HepG2 (cell line): ENCODE results near the gene CPSF4. TPM values are rescaled to one million over a fixed set of nuclear protein-coding genes. Genes with fewer than 3 reads are reported as not detected.
A peak's percentile ranks its signal among the peaks of the same experiment; 100 is the strongest.

Source experiments
- AGO2 ChIP-seq: fragments of 200-400 bp; formaldehyde crosslinking; optimal IDR thresholded peaks from 2 replicates; pipeline ENCODE3; 2017; ENCODE audit warnings: mild to moderate bottlenecking, low read depth, low read length, moderate library complexity
- DR1 ChIP-seq: sonication (generic); formaldehyde crosslinking; IDR thresholded peaks from 2 replicates; pipeline ENCODE4 v1.8.0; 2021; ENCODE audit warnings: mild to moderate bottlenecking, missing genetic modification reagents, inconsistent platforms
- POLR2AphosphoS2 ChIP-seq: IDR thresholded peaks from 2 replicates; pipeline ENCODE4 v1.6.1; 2011; ENCODE audit warnings: low read depth, low read length, improper control_type of control experiment
- RBM22 ChIP-seq: fragments of 200-400 bp; formaldehyde crosslinking; optimal IDR thresholded peaks from 2 replicates; pipeline ENCODE3; 2017; ENCODE audit warnings: mild to moderate bottlenecking, low read length, moderate library complexity
- polyA plus RNA-seq, 8 experiments: library from polyadenylated mRNA; depleted of rRNA in 3 of 8; stranded (reverse) in 7 of 8; unstranded in 1 of 8; fragments of >200 nt; fragmentation: Illumina TruSeq in 4 of 8; extraction: Trizol in 4 of 8; gene quantifications; 2 replicates each; pipeline versions ENCODE4 v1.2.1 to v1.2.3, GENCODE V29; 2011 to 2016; ENCODE audit warnings: low read depth in 4 of 8, missing spikeins in 1 of 8, mixed read lengths in 1 of 8; ENCODE audit not compliant: insufficient read depth in 1 of 8
- total RNA-seq, 5 experiments: library from RNA; depleted of rRNA; stranded (reverse); fragments of >200 nt; fragmentation: Illumina TruSeq; extraction: Trizol; gene quantifications; 2 replicates each; pipeline ENCODE4 v1.2.3, GENCODE V29; 2016; ENCODE audit warnings: low read depth in 1 of 5
- TF ChIP-seq, protein P1 (sequence below): sonication (generic); formaldehyde crosslinking; IDR thresholded peaks from 2 replicates; pipeline ENCODE4 v1.4.0; 2020; ENCODE audit warnings: missing genetic modification reagents, mild to moderate bottlenecking, borderline replicate concordance
- TF ChIP-seq, protein P2 (sequence below), 2 experiments: sonication (generic) in 1 of 2; formaldehyde crosslinking in 1 of 2; IDR thresholded peaks; 2 replicates each; pipeline versions ENCODE4 v1.4.0 to v1.6.1; 2016 to 2020; ENCODE audit warnings: borderline replicate concordance in 1 of 2, low read depth in 1 of 2, mild to moderate bottlenecking in 1 of 2, missing genetic modification reagents in 1 of 2

CPSF4 gene
- total and polyA plus RNA-seq, 2 of the 13 experiments (the other 11 are each of a cell fraction or from before 2014, with no cell fraction given): 34.1 to 49.6 TPM

DNA sequence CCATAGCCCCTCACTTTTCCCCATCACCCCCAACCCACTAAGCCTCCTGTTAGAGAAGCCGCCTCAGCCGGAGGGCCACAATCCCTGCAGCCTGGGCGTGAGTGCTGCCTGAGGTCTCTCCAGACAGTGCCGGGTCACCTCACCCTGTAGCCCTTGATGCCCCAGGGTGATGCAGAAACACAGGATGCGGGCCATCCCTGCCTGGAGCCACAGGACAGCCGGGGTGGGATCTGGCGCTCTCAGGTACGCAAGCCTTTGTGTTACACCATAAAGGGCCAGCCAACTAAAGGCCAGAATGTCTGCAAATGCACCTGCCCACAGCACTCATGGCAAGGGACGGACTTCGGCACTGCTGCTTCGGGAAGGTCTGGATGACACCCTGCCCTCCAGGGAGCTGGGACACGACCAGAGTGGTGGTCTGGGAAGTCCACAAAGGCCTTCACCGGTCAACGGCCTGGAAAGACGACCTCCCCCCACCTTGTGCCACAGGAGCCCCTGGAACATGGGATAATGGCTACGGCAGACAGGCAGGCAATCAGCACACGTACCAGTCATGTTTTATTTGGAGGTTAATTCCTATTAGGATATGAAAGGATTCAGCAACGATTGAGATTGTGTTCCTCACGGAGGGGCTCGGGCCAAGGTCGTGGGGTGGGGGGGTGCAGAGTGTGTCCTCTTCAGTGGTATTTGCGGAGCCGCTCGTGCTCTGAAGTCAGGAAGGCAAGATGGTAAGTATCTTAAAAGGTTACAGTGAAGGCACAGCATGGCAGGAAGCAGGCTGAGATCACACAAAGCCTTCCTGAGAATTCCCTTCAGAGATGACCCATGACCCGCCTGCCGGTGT lies 19.1 kb downstream of the CPSF4 start (continued):
- TF ChIP-seq, protein P1, sequence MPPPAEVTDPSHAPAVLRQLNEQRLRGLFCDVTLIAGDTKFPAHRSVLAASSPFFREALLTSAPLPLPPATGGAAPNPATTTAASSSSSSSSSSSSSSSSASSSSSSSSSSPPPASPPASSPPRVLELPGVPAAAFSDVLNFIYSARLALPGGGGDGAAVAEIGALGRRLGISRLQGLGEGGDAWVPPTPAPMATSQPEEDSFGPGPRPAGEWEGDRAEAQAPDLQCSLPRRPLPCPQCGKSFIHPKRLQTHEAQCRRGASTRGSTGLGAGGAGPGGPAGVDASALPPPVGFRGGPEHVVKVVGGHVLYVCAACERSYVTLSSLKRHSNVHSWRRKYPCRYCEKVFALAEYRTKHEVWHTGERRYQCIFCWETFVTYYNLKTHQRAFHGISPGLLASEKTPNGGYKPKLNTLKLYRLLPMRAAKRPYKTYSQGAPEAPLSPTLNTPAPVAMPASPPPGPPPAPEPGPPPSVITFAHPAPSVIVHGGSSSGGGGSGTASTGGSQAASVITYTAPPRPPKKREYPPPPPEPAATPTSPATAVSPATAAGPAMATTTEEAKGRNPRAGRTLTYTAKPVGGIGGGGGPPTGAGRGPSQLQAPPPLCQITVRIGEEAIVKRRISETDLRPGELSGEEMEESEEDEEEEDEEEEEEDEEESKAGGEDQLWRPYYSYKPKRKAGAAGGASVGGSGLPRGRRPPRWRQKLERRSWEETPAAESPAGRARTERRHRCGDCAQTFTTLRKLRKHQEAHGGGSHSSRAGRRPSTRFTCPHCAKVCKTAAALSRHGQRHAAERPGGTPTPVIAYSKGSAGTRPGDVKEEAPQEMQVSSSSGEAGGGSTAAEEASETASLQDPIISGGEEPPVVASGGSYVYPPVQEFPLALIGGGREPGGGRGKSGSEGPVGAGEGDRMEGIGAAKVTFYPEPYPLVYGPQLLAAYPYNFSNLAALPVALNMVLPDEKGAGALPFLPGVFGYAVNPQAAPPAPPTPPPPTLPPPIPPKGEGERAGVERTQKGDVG (CRISPR knock-in tag): no peak
- peak; percentile 95 for TF ChIP-seq AGO2
- peak; percentile 94 for TF ChIP-seq RBM22
- TF ChIP-seq POLR2AphosphoS2: no peak
- no peak for TF ChIP-seq DR1
- TF ChIP-seq, protein P2, sequence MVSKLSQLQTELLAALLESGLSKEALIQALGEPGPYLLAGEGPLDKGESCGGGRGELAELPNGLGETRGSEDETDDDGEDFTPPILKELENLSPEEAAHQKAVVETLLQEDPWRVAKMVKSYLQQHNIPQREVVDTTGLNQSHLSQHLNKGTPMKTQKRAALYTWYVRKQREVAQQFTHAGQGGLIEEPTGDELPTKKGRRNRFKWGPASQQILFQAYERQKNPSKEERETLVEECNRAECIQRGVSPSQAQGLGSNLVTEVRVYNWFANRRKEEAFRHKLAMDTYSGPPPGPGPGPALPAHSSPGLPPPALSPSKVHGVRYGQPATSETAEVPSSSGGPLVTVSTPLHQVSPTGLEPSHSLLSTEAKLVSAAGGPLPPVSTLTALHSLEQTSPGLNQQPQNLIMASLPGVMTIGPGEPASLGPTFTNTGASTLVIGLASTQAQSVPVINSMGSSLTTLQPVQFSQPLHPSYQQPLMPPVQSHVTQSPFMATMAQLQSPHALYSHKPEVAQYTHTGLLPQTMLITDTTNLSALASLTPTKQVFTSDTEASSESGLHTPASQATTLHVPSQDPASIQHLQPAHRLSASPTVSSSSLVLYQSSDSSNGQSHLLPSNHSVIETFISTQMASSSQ (IDR thresholded peaks at IDR 0.05; ENCODE audit: low read depth): no peak
- TF ChIP-seq, protein P2 (CRISPR knock-in tag; IDR thresholded peaks at IDR 0.05; ENCODE audit: borderline replicate concordance): no peak
